22Rv1 (cell line): ENCODE data around the gene DEAF1.

ENCODE experiments used
- H3K27ac ChIP-seq: fragments of 450-650 bp; 2 replicates; pipeline ENCODE4 v1.5.1; 2017
- ZFX ChIP-seq: fragments of 450-650 bp; IDR thresholded peaks from 2 replicates; pipeline ENCODE4 v1.6.1; 2017; ENCODE audit warnings: antibody characterized with exemption, borderline replicate concordance
- TF ChIP-seq, protein P1 (sequence below): fragments of 450-650 bp; IDR thresholded peaks from 2 replicates; pipeline ENCODE4 v1.5.1; 2017; ENCODE audit warnings: mild to moderate bottlenecking

The DEAF1 gene

DNA sequence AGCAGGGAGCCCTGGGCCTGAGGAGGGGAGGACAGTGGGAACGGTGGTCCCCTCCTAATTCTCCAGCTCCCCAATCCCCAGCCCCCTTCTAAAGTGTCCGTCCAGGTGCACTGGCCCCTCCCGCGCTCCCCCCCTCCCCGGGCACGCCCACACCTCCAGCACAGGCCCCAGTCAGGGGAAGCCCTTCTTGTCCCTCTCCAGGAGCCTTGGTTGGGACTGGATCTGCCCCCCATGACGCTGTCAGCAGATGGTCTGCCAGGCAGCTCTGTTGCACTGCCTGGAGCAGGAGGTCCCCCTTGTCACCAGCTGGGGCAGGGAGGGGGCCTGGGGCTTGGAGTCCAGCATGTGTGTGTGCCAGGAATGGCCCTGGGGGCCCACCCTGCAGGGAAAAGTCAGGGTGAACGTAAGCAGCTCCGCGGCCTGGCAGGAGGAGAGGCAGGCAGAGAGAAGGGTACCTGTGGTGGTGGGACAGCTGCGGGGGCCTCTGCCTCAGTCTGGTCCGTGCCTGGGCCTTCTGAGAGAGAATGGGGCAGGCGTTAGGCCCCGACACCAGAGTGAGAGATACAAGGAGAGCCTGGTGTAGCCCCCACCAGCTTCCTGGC, 80.9 kb downstream of the DEAF1 start:
- H3K27ac ChIP-seq: peak overlapping the region; percentile 86
- TF ChIP-seq ZFX: no peak
- TF ChIP-seq, protein P1, sequence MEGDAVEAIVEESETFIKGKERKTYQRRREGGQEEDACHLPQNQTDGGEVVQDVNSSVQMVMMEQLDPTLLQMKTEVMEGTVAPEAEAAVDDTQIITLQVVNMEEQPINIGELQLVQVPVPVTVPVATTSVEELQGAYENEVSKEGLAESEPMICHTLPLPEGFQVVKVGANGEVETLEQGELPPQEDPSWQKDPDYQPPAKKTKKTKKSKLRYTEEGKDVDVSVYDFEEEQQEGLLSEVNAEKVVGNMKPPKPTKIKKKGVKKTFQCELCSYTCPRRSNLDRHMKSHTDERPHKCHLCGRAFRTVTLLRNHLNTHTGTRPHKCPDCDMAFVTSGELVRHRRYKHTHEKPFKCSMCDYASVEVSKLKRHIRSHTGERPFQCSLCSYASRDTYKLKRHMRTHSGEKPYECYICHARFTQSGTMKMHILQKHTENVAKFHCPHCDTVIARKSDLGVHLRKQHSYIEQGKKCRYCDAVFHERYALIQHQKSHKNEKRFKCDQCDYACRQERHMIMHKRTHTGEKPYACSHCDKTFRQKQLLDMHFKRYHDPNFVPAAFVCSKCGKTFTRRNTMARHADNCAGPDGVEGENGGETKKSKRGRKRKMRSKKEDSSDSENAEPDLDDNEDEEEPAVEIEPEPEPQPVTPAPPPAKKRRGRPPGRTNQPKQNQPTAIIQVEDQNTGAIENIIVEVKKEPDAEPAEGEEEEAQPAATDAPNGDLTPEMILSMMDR: no peak

DNA sequence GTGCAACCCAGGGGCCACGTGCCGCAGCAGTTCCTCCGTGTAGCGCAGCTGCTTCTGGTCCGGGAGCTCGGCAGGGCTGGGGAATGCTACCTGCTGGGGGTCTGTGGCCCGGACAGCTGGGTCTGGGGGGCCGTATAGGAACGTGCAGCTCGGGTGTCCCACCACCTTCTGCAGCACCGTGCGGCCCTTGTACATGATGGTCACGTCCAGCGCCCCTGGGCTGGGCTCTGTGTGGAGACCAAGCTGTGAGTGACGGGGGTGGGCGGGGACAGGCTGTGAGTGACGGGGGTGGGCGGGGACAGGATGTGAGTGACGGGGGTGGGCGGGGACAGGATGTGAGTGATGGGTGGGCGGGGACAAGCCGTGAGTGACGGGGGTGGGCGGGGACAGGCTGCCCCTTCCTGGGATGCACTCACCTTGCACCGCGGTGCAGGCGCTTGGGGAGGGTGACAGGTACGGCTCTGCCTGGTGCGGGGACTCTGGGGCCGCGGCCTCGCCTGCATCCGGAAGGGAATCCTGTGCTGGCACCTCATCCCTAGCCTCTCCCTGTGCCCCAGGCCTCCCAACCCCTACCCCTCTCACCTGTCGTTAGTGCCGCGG, 81.6 kb downstream of the DEAF1 start:
- H3K27ac ChIP-seq: peak overlapping the region; percentile 86
- TF ChIP-seq ZFX: no peak
- TF ChIP-seq, protein P1: no peak

- peak overlapping the region; percentile 37; the same call in 1 of the 2 replicates for H3K27ac ChIP-seq
- no peak for TF ChIP-seq ZFX
- TF ChIP-seq, protein P1: no peak
Measured at GRCh38 chr11:612961-613300, 82.1 kb downstream of the DEAF1 start.

- TF ChIP-seq ZFX: no peak
- TF ChIP-seq, protein P1: peak; percentile 14; the same call in 1 of the 2 replicates
- peak overlapping the region; percentile 37 for H3K27ac ChIP-seq
Measured at GRCh38 chr11:612201-612960, 82.6 kb downstream of the DEAF1 start.

- peak overlapping the region; percentile 37 for H3K27ac ChIP-seq
- TF ChIP-seq ZFX: no peak
- TF ChIP-seq, protein P1: no peak
Measured at GRCh38 chr11:611001-611996, 83.7 kb downstream of the DEAF1 start.

- TF ChIP-seq ZFX: no peak
- TF ChIP-seq, protein P1: no peak
- H3K27ac ChIP-seq: no peak overlapping the region
Measured at GRCh38 chr11:610146-610801, 84.7 kb downstream of the DEAF1 start.
